Type B pancreatic cell (in vitro differentiated cells): Measurements from ENCODE around the gene ARMC2. TPM values are rescaled to one million over a fixed set of nuclear protein-coding genes. Genes with fewer than 3 reads are reported as not detected.
"Not testable (repeated sequence)": the region's sequence is repeated elsewhere in the genome, so short reads cannot be mapped to it uniquely, and the experiment has no call there.

Experiments used
- DNase-seq: peaks from one replicate; pipeline ENCODE4 v3.0.0; 2021; ENCODE audit warnings: mixed read lengths; ENCODE audit not compliant: unreplicated experiment; ENCODE audit errors: extremely low spot score
- H3K27ac Mint-ChIP-seq: 2 replicates; pipeline ENCODE4 v1.8.0; 2021; ENCODE audit warnings: mild to moderate bottlenecking, mixed read lengths
- H3K27me3 Mint-ChIP-seq: 2 replicates; pipeline ENCODE4 v1.8.0; 2021; ENCODE audit warnings: mixed read lengths
- H3K36me3 Mint-ChIP-seq: 2 replicates; pipeline ENCODE4 v1.8.0; 2021; ENCODE audit warnings: mixed read lengths
- H3K4me1 Mint-ChIP-seq: one replicate; pipeline ENCODE4 v1.8.0; 2021; ENCODE audit warnings: mixed read lengths; ENCODE audit not compliant: unreplicated experiment
- H3K4me3 Mint-ChIP-seq: 2 replicates; pipeline ENCODE4 v1.8.0; 2021; ENCODE audit warnings: mild to moderate bottlenecking, mixed read lengths
- H3K9me3 Mint-ChIP-seq: 2 replicates; pipeline ENCODE4 v1.8.0; 2021; ENCODE audit warnings: mixed read lengths
- total RNA-seq: library from RNA; stranded (reverse); gene quantifications from 2 replicates; pipeline ENCODE4 v1.2.1, GENCODE V29; 2021; ENCODE audit warnings: low replicate concordance
- TF ChIP-seq, protein P1 (sequence below): fragments of 200-600 bp; sonication (generic); conservative IDR thresholded peaks from 2 replicates; pipeline ENCODE4 v1.5.0; 2021; ENCODE audit warnings: antibody characterized with exemption, mild to moderate bottlenecking

Gene ARMC2
- total RNA-seq, 1 donor from 2014 or later: 15.5 TPM

- Mint-ChIP-seq H3K4me3 (no peak overlapping the region), H3K27ac (no peak overlapping the region), H3K27me3 (no peaks in the 10 kb centered on the region), H3K4me1 (no peaks in the 10 kb centered on the region), H3K36me3 (no peaks in the 10 kb centered on the region), H3K9me3 (no peaks in the 10 kb centered on the region)
- no peak for DNase-seq
- TF ChIP-seq, protein P1, sequence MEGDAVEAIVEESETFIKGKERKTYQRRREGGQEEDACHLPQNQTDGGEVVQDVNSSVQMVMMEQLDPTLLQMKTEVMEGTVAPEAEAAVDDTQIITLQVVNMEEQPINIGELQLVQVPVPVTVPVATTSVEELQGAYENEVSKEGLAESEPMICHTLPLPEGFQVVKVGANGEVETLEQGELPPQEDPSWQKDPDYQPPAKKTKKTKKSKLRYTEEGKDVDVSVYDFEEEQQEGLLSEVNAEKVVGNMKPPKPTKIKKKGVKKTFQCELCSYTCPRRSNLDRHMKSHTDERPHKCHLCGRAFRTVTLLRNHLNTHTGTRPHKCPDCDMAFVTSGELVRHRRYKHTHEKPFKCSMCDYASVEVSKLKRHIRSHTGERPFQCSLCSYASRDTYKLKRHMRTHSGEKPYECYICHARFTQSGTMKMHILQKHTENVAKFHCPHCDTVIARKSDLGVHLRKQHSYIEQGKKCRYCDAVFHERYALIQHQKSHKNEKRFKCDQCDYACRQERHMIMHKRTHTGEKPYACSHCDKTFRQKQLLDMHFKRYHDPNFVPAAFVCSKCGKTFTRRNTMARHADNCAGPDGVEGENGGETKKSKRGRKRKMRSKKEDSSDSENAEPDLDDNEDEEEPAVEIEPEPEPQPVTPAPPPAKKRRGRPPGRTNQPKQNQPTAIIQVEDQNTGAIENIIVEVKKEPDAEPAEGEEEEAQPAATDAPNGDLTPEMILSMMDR: no peak
These were observed 74.3 kb downstream of the ARMC2 start for GRCh38 chr6:108922499-108922898.

GRCh38 chr6:108927927-108928326 is 79.7 kb downstream of the ARMC2 start:
- no peaks in the 10 kb centered on the region for H3K36me3 Mint-ChIP-seq
- no peak for DNase-seq

DNA sequence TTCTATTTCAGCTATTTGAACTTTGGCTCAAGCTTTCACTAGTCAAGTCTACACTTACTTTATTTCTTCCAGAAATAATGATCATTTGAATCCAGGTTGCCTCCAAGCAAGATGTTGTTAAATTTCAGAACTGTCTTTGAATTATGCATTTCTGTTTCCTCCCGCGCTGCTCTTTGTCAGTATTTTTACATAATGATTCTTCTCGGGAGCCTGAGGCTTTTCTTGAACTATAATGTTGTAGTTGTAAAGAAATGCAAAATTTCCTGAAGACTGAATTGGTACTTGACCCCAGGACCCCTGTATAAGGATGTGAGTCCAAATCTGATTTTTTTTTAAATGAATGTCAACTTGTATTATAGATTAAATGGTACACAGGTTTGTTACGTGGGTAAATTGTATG is 80.4 kb downstream of the ARMC2 start:
- Mint-ChIP-seq H3K9me3 (no peaks in the 10 kb centered on the region), H3K27ac (no peak overlapping the region), H3K4me3 (no peak overlapping the region), H3K27me3 (no peaks in the 10 kb centered on the region), H3K4me1 (peaks cover 9% of the 10 kb centered on the region), H3K36me3 (no peaks in the 10 kb centered on the region)
- no peak for DNase-seq
- TF ChIP-seq, protein P1: no peak

More at GRCh38 chr6:108927927-108928326, 79.7 kb downstream of the ARMC2 start:
- TF ChIP-seq, protein P1: no peak
- H3K9me3 Mint-ChIP-seq: no peaks in the 10 kb centered on the region
- peaks cover 9% of the 10 kb centered on the region for H3K4me1 Mint-ChIP-seq
- no peak overlapping the region for H3K27ac Mint-ChIP-seq
- no peak overlapping the region for H3K4me3 Mint-ChIP-seq
- no peaks in the 10 kb centered on the region for H3K27me3 Mint-ChIP-seq

GRCh38 chr6:108931090-108931489 is 82.9 kb downstream of the ARMC2 start:
- not testable (repeated sequence) for H3K9me3 Mint-ChIP-seq, H3K27me3 Mint-ChIP-seq, DNase-seq, H3K36me3 Mint-ChIP-seq, H3K4me1 Mint-ChIP-seq, H3K27ac Mint-ChIP-seq, H3K4me3 Mint-ChIP-seq

GRCh38 chr6:108937170-108937569 is 88.9 kb downstream of the ARMC2 start:
- TF ChIP-seq, protein P1: no peak
- DNase-seq: no peak
- Mint-ChIP-seq H3K36me3 (peaks cover 7% of the 10 kb centered on the region), H3K27ac (no peak overlapping the region), H3K27me3 (no peaks in the 10 kb centered on the region), H3K4me3 (no peak overlapping the region), H3K9me3 (no peaks in the 10 kb centered on the region), H3K4me1 (peaks cover 13% of the 10 kb centered on the region)

DNA sequence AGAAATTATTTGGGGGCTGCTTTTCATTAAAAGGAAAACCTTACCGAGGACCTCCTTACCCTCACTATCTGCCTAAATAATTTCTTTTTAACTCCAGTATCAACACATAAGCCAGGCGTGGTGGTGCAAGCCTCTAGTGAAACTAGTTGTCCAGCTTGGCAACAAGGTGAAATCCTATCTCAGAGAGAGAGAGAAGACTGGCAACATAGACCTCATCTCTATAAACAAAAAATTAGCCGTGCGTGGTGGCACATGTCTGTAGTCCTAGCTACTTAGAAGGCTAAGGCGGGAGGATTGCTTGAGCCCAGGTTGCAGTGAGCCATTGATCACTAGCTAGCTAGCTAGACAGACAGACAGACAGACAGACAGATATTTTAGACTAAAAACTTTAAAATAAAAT is 92.5 kb downstream of the ARMC2 start:
- peaks cover 35% of the 10 kb centered on the region for H3K4me1 Mint-ChIP-seq
- TF ChIP-seq, protein P1: no peak
- no peak overlapping the region for H3K4me3 Mint-ChIP-seq
- H3K27me3 Mint-ChIP-seq: no peaks in the 10 kb centered on the region
- no peaks in the 10 kb centered on the region for H3K9me3 Mint-ChIP-seq
- DNase-seq: no peak
- no peak overlapping the region for H3K27ac Mint-ChIP-seq
- peaks cover 7% of the 10 kb centered on the region for H3K36me3 Mint-ChIP-seq
